Smooth muscle cell of the brain vasculature (primary cell): ENCODE results near the gene STH.

Source experiments
- DNase-seq: peaks from one replicate; pipeline ENCODE4 v3.0.0-alpha.2; 2012; ENCODE audit warnings: low read depth, low spot score

The STH gene

DNA sequence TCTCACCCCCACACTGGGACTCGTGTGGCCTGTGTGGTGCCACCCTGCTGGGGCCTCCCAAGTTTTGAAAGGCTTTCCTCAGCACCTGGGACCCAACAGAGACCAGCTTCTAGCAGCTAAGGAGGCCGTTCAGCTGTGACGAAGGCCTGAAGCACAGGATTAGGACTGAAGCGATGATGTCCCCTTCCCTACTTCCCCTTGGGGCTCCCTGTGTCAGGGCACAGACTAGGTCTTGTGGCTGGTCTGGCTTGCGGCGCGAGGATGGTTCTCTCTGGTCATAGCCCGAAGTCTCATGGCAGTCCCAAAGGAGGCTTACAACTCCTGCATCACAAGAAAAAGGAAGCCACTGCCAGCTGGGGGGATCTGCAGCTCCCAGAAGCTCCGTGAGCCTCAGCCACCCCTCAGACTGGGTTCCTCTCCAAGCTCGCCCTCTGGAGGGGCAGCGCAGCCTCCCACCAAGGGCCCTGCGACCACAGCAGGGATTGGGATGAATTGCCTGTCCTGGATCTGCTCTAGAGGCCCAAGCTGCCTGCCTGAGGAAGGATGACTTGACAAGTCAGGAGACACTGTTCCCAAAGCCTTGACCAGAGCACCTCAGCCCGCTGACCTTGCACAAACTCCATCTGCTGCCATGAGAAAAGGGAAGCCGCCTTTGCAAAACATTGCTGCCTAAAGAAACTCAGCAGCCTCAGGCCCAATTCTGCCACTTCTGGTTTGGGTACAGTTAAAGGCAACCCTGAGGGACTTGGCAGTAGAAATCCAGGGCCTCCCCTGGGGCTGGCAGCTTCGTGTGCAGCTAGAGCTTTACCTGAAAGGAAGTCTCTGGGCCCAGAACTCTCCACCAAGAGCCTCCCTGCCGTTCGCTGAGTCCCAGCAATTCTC lies 27.4 kb downstream of the STH start:
- DNase-seq, result no peak

GRCh38 chr17:46027048-46027975 lies 28.3 kb downstream of the STH start:
- no peak for DNase-seq

- no peak for DNase-seq
These were observed 28.9 kb downstream of the STH start for GRCh38 chr17:46027976-46028325.

GRCh38 chr17:46028374-46028773 lies 29.3 kb downstream of the STH start:
- DNase-seq, result no peak

GRCh38 chr17:46028981-46029565 lies 30.0 kb downstream of the STH start:
- no peak for DNase-seq

GRCh38 chr17:46029627-46030026 lies 30.6 kb downstream of the STH start:
- no peak for DNase-seq

GRCh38 chr17:46030752-46031151 lies 31.7 kb downstream of the STH start:
- DNase-seq, result no peak

- no peak for DNase-seq
These were observed 32.4 kb downstream of the STH start for GRCh38 chr17:46031440-46031839.

DNA sequence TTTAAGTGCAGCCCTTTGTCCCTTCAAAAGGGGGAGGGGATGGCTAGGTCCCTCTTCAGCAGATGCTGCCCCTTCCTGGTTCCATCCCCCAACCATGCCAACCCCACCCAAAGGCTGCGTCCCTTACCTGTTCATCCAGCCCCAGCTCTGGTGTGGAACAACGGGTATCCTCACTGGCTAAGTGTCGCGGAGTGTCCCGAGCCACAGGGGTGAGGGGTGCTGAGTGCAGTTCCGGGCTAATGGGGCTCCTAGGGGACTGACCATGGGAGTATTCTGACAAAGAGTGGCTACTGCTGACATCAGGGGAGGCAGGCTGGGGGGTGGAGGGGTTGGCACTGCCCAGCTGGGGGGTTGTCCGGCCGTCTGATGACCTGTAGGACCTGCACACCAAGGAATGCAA lies 32.9 kb downstream of the STH start:
- DNase-seq, result no peak

DNA sequence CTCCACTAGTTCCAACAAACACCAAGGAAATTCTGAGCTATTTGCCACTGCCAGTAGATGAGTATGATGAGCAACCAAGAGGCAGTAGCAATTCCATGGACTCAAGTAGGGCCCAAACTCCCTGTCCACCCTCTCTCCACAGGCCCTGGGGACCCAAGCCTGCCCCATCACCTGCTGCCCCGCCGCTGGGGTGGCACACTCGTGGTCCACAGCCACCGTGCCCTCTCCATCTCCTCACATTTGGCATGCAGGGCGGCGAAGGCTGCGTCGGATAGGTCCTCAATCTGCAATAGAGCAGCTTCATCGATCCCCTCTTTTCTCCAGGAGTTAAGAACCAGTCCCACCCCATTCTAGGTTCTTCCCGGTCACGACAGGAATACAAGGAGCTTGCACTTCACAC lies 33.9 kb downstream of the STH start:
- DNase-seq, result no peak

GRCh38 chr17:46033392-46033791 lies 34.3 kb downstream of the STH start:
- no peak for DNase-seq

GRCh38 chr17:46035112-46035818 lies 36.2 kb downstream of the STH start:
- no peak for DNase-seq

DNA sequence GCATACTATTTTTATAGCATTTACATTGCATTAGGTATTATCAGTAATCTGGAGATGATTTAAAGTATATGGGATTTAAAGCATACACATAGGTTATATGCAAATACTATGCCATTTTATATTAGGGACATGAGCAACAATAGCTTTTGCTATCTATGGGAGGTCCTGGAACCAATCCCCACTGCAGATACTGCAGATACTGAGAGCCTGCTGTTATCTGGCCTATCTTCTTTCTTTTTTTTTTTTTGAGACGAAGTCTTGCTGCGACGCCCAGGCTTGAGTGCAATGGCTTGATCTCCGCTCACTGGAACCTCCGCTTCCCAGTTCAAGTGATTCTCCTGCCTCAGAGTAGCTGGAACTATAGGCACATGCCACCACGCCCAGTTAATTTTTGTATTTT lies 37.4 kb downstream of the STH start:
- DNase-seq, result no peak

GRCh38 chr17:46037722-46038255 lies 38.7 kb downstream of the STH start:
- no peak for DNase-seq

GRCh38 chr17:46038414-46038813 lies 39.4 kb downstream of the STH start:
- DNase-seq, result no peak

DNA sequence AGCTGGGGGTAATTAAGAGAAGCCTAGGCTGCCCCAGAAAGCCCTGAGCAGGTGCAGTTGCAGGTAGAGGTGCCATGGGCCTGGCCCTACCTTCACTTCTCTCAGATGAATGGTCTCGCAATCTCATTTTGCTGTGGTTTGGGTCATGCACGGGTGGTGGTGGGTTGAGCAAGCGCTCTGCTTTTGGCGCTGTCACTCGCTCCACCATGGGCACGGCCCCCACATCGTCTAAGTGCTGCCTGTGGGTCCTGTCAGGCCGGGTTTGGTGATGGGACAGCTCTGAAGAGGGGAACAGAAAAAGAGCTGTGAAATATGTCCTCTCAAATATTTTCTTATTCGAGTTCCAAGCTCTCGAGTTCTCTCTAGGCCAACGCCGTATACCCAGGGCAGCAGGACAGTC lies 39.9 kb downstream of the STH start:
- DNase-seq, result no peak

GRCh38 chr17:46039592-46040186 lies 40.6 kb downstream of the STH start:
- no peak for DNase-seq

DNA sequence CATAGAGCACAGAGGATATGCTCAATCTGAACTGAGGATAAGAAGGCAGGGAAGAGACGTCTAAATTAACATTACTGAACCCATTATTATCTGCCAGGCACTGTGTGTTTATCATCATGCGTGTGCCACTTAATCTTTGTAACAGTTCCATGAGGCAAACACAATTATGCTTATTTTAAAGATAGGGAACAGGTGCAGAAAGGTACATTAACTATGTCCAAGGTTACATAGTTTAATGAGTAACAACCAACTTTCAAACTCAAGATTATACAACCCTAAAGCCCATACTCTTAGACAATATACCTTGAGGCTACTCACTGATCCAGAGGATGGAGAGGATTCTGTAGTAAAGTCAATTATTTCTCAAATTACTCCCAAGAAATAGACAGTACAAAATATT lies 43.2 kb downstream of the STH start:
- no peak for DNase-seq

- DNase-seq, result no peak
These were observed 43.9 kb downstream of the STH start for GRCh38 chr17:46042925-46043324.

- no peak for DNase-seq
These were observed 44.6 kb downstream of the STH start for GRCh38 chr17:46043606-46044005.

DNA sequence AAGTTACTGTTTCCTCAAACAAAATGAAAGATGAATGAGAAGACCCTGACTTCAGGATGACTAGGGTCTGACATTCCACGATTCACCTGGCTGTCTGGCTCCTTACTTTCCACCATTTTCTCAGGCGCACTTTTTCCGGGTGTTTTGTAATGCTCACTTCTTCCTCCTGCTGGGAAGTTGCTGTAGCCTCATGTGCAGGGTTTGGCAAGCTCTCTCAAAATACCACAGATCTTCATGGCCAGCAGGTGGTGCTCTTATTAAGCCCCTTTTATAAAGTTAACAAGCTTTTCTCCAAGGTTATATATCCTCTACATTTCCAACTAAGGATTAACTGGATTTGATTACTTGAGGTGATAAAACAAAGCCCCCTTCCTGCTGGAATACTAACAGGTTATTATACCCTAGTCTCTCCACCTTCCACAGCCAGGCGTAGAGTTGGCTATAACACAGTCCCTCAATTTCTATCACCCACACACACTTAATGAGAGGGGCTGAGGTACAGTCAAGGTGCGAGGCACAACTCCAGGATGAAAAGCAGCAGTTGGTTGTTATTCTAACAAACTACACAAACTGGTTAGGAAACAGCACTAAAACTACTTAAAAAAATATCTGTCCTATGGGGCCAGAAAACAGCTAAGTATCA lies 45.4 kb downstream of the STH start:
- DNase-seq, result peak; percentile 86
